GM23338 (cell line): ENCODE measurements around the gene B3GALT5. TPM values are rescaled to one million over a fixed set of nuclear protein-coding genes. Genes with fewer than 3 reads are reported as not detected.

Source experiments
- ATAC-seq: fragments of 200-7000 bp; cut with Tn5 transposase; 3 replicates; pipeline ENCODE4 v1.9.1; 2020
- DNase-seq: peaks from one replicate; pipeline ENCODE4 v3.0.0-alpha.2; 2015; ENCODE audit warnings: low spot score
- H2AFZ ChIP-seq: fragments of 200-600 bp; sonication (generic); 2 replicates; pipeline ENCODE4 v1.8.0; 2016; ENCODE audit warnings: antibody characterized with exemption, mild to moderate bottlenecking, moderate library complexity
- H3F3A ChIP-seq: fragments of 200-600 bp; sonication (generic); replicated peaks from 2 replicates; pipeline ENCODE4 v1.8.0; 2017; ENCODE audit warnings: antibody characterized with exemption, mixed run types, low read depth
- H3K27ac ChIP-seq: fragments of 200-600 bp; sonication (generic); 2 replicates; pipeline ENCODE4 v1.6.1; 2016; ENCODE audit warnings: low read depth
- H3K27me3 ChIP-seq: fragments of 200-600 bp; sonication (generic); 2 replicates; pipeline ENCODE4 v1.8.0; 2016; ENCODE audit warnings: mild to moderate bottlenecking, mixed run types, moderate library complexity; ENCODE audit not compliant: insufficient read depth
- H3K36me3 ChIP-seq: fragments of 200-600 bp; sonication (generic); 2 replicates; pipeline ENCODE4 v1.8.0; 2016; ENCODE audit warnings: mild to moderate bottlenecking; ENCODE audit not compliant: insufficient read depth
- H3K4me1 ChIP-seq: fragments of 200-600 bp; sonication (generic); 2 replicates; pipeline ENCODE4 v1.8.0; 2016; ENCODE audit warnings: mild to moderate bottlenecking, moderate library complexity; ENCODE audit not compliant: insufficient read depth
- H3K4me2 ChIP-seq: fragments of 200-600 bp; sonication (generic); 2 replicates; pipeline ENCODE4 v1.7.1; 2017; ENCODE audit warnings: mixed run types
- H3K4me3 ChIP-seq: fragments of 200-600 bp; sonication (generic); 2 replicates; pipeline ENCODE4 v1.6.1; 2016; ENCODE audit warnings: mixed run types
- H3K79me2 ChIP-seq: fragments of 200-600 bp; sonication (generic); replicated peaks from 2 replicates; pipeline ENCODE4 v1.8.0; 2017; ENCODE audit warnings: mild to moderate bottlenecking; ENCODE audit not compliant: insufficient read depth
- H3K9me2 ChIP-seq: fragments of 200-600 bp; sonication (generic); 2 replicates; pipeline ENCODE4 v1.8.0; 2017; ENCODE audit not compliant: insufficient read depth
- H4K20me1 ChIP-seq: fragments of 200-600 bp; sonication (generic); replicated peaks from 2 replicates; pipeline ENCODE4 v1.8.0; 2017; ENCODE audit warnings: mild to moderate bottlenecking; ENCODE audit not compliant: insufficient read depth
- H3K27ac Mint-ChIP-seq: 2 replicates; pipeline ENCODE4 v1.8.0; 2020; ENCODE audit warnings: inconsistent platforms, mild to moderate bottlenecking, moderate library complexity, mixed read lengths
- H3K27me3 Mint-ChIP-seq: 3 replicates; pipeline ENCODE4 v1.8.0; 2022; ENCODE audit warnings: low read depth, mild to moderate bottlenecking, moderate library complexity, mixed read lengths, inconsistent platforms; ENCODE audit not compliant: insufficient read depth, poor library complexity
- H3K36me3 Mint-ChIP-seq: 3 replicates; pipeline ENCODE4 v1.8.0; 2021; ENCODE audit warnings: low read depth, mild to moderate bottlenecking, inconsistent platforms, moderate library complexity, mixed read lengths
- H3K4me1 Mint-ChIP-seq: 3 replicates; pipeline ENCODE4 v1.8.0; 2020; ENCODE audit warnings: mild to moderate bottlenecking, inconsistent platforms, mixed read lengths
- H3K4me3 Mint-ChIP-seq: 3 replicates; pipeline ENCODE4 v1.8.0; 2021; ENCODE audit warnings: moderate library complexity, mild to moderate bottlenecking, inconsistent platforms, mixed read lengths
- H3K9me3 Mint-ChIP-seq: 3 replicates; pipeline ENCODE4 v1.8.0; 2020; ENCODE audit warnings: moderate library complexity, mild to moderate bottlenecking, inconsistent platforms, mixed read lengths
- CREB1 ChIP-seq: fragments of 250-450 bp; sonication (Bioruptor Pico); IDR thresholded peaks from 2 replicates; pipeline ENCODE4 v1.5.0; 2020; ENCODE audit warnings: low read depth, mild to moderate bottlenecking, moderate library complexity
- EZH2 ChIP-seq: fragments of 200-600 bp; sonication (generic); IDR thresholded peaks from one replicate; pipeline ENCODE4 v1.8.0; 2017; ENCODE audit warnings: antibody characterized with exemption, mild to moderate bottlenecking, low read depth; ENCODE audit not compliant: unreplicated experiment
- EZH2phosphoT487 ChIP-seq: fragments of 200-600 bp; sonication (generic); IDR thresholded peaks from one replicate; pipeline ENCODE4 v1.8.1; 2018; ENCODE audit warnings: antibody characterized with exemption; ENCODE audit not compliant: unreplicated experiment
- JUNB ChIP-seq: IDR thresholded peaks from one replicate; pipeline ENCODE4 v1.6.1; 2016; ENCODE audit warnings: antibody characterized with exemption; ENCODE audit not compliant: unreplicated experiment
- NANOG ChIP-seq: IDR thresholded peaks from 2 replicates; pipeline ENCODE4 v1.6.1; 2016; ENCODE audit warnings: antibody characterized with exemption, borderline replicate concordance
- POLR2AphosphoS5 ChIP-seq: IDR thresholded peaks from 2 replicates; pipeline ENCODE4 v1.6.1; 2016; ENCODE audit warnings: antibody characterized with exemption, low read depth
- STAT1 ChIP-seq: IDR thresholded peaks from one replicate; pipeline ENCODE4 v1.6.1; 2016; ENCODE audit warnings: antibody characterized with exemption; ENCODE audit not compliant: unreplicated experiment
- ZNF114 ChIP-seq: fragments of 250-450 bp; sonication (Bioruptor Pico); IDR thresholded peaks from 2 replicates; pipeline ENCODE4 v1.5.0; 2020; ENCODE audit warnings: mild to moderate bottlenecking, moderate library complexity
- ZNF331 ChIP-seq: fragments of 250-450 bp; sonication (Bioruptor Pico); IDR thresholded peaks from 2 replicates; pipeline ENCODE4 v1.5.0; 2020; ENCODE audit warnings: low read depth, mild to moderate bottlenecking, moderate library complexity
- polyA plus RNA-seq: library from polyadenylated mRNA; unstranded; fragments of >200 nt; fragmentation: Nextera tagmentation; extraction: Ambion mirVana; gene quantifications from 2 replicates; pipeline ENCODE4 v1.2.1, GENCODE V29; 2016
- total RNA-seq: library from RNA; depleted of rRNA; stranded (reverse); fragments of >200 nt; shearing (Covaris generic); gene quantifications from 2 replicates; pipeline ENCODE4 v1.2.3, GENCODE V29; 2014
- TF ChIP-seq, protein P1 (sequence below), 2 experiments: fragments of 200-600 bp in 1 of 2; sonication (generic) in 1 of 2; conservative IDR thresholded peaks; 2 replicates each; pipeline versions ENCODE4 v1.5.1 to v1.6.1; 2016 to 2017; ENCODE audit warnings: antibody characterized with exemption in 2 of 2, low read depth in 2 of 2, mild to moderate bottlenecking in 2 of 2, moderate library complexity in 1 of 2
- TF ChIP-seq, protein P2 (sequence below): IDR thresholded peaks from 2 replicates; pipeline ENCODE4 v1.6.1; 2016; ENCODE audit warnings: antibody characterized with exemption
- TF ChIP-seq, protein P3 (sequence below): fragments of 250-450 bp; sonication (Bioruptor Pico); IDR thresholded peaks from 2 replicates; pipeline ENCODE4 v1.5.0; 2020; ENCODE audit warnings: mild to moderate bottlenecking, moderate library complexity
- TF ChIP-seq, protein P4 (sequence below): IDR thresholded peaks from one replicate; pipeline ENCODE4 v1.6.1; 2018; ENCODE audit warnings: antibody characterized with exemption; ENCODE audit not compliant: unreplicated experiment

Gene B3GALT5
- total and polyA plus RNA-seq, 2 experiments from 2014 or later: 6.2 to 37.5 TPM

DNA sequence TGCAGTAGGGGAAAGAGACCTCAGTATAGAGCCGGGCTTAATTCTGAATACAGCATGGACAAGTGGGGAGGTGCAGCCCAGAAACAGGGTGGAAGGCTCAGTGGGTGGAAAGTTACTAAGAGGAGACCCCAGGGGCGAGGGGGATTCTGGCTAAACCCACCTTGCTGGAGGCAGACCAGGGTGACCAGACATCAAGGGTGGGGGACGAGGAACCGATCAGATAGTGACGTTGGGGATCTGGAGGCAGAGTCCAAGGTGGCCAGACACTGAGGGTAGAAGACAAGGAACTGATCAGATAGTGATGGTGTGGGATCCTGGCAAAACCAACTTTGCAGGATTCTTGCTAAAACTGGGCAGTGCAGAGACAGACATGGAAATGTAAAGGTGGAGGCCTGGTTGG, 36.8 kb downstream of the B3GALT5 start:
- Mint-ChIP-seq H3K4me3 (no peak overlapping the region), H3K36me3 (peaks cover 97% of the 10 kb centered on the region), H3K27ac (peak overlapping the region; percentile 21; the same call in 1 of the 2 replicates), H3K27me3 (peaks cover 6% of the 10 kb centered on the region), H3K4me1 (peaks cover 23% of the 10 kb centered on the region), H3K9me3 (no peaks in the 10 kb centered on the region)
- Histone ChIP-seq H3K27ac (no peak overlapping the region), H3K4me1 (peaks cover 14% of the 10 kb centered on the region), H3K36me3 (peaks cover 26% of the 10 kb centered on the region), H3K79me2 (peaks cover 39% of the 10 kb centered on the region), H3K9me2 (peaks cover 6% of the 10 kb centered on the region; the same call in 1 of the 2 replicates), H3K27me3 (no peaks in the 10 kb centered on the region), H3K4me2 (no peak overlapping the region), H4K20me1 (no peaks in the 10 kb centered on the region), H3F3A (peaks cover 2% of the 10 kb centered on the region; the same call in 1 of the 2 replicates), H2AFZ (no peak overlapping the region), H3K4me3 (no peak overlapping the region)
- ATAC-seq (no peak), DNase-seq (no peak)
- TF ChIP-seq, protein P1, sequence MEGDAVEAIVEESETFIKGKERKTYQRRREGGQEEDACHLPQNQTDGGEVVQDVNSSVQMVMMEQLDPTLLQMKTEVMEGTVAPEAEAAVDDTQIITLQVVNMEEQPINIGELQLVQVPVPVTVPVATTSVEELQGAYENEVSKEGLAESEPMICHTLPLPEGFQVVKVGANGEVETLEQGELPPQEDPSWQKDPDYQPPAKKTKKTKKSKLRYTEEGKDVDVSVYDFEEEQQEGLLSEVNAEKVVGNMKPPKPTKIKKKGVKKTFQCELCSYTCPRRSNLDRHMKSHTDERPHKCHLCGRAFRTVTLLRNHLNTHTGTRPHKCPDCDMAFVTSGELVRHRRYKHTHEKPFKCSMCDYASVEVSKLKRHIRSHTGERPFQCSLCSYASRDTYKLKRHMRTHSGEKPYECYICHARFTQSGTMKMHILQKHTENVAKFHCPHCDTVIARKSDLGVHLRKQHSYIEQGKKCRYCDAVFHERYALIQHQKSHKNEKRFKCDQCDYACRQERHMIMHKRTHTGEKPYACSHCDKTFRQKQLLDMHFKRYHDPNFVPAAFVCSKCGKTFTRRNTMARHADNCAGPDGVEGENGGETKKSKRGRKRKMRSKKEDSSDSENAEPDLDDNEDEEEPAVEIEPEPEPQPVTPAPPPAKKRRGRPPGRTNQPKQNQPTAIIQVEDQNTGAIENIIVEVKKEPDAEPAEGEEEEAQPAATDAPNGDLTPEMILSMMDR (conservative IDR thresholded peaks at IDR 0.05; ENCODE audit: low read depth in 2 of 2): no peak
- TF ChIP-seq STAT1: no peak
- TF ChIP-seq EZH2: no peak
- TF ChIP-seq CREB1 (CRISPR knock-in tag): no peak
- no peak for TF ChIP-seq NANOG
- TF ChIP-seq JUNB: no peak
- no peak for TF ChIP-seq POLR2AphosphoS5
- TF ChIP-seq, protein P2, sequence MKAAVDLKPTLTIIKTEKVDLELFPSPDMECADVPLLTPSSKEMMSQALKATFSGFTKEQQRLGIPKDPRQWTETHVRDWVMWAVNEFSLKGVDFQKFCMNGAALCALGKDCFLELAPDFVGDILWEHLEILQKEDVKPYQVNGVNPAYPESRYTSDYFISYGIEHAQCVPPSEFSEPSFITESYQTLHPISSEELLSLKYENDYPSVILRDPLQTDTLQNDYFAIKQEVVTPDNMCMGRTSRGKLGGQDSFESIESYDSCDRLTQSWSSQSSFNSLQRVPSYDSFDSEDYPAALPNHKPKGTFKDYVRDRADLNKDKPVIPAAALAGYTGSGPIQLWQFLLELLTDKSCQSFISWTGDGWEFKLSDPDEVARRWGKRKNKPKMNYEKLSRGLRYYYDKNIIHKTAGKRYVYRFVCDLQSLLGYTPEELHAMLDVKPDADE: no peak
- no peak for TF ChIP-seq ZNF114
- no peak for TF ChIP-seq EZH2phosphoT487
- TF ChIP-seq, protein P3, sequence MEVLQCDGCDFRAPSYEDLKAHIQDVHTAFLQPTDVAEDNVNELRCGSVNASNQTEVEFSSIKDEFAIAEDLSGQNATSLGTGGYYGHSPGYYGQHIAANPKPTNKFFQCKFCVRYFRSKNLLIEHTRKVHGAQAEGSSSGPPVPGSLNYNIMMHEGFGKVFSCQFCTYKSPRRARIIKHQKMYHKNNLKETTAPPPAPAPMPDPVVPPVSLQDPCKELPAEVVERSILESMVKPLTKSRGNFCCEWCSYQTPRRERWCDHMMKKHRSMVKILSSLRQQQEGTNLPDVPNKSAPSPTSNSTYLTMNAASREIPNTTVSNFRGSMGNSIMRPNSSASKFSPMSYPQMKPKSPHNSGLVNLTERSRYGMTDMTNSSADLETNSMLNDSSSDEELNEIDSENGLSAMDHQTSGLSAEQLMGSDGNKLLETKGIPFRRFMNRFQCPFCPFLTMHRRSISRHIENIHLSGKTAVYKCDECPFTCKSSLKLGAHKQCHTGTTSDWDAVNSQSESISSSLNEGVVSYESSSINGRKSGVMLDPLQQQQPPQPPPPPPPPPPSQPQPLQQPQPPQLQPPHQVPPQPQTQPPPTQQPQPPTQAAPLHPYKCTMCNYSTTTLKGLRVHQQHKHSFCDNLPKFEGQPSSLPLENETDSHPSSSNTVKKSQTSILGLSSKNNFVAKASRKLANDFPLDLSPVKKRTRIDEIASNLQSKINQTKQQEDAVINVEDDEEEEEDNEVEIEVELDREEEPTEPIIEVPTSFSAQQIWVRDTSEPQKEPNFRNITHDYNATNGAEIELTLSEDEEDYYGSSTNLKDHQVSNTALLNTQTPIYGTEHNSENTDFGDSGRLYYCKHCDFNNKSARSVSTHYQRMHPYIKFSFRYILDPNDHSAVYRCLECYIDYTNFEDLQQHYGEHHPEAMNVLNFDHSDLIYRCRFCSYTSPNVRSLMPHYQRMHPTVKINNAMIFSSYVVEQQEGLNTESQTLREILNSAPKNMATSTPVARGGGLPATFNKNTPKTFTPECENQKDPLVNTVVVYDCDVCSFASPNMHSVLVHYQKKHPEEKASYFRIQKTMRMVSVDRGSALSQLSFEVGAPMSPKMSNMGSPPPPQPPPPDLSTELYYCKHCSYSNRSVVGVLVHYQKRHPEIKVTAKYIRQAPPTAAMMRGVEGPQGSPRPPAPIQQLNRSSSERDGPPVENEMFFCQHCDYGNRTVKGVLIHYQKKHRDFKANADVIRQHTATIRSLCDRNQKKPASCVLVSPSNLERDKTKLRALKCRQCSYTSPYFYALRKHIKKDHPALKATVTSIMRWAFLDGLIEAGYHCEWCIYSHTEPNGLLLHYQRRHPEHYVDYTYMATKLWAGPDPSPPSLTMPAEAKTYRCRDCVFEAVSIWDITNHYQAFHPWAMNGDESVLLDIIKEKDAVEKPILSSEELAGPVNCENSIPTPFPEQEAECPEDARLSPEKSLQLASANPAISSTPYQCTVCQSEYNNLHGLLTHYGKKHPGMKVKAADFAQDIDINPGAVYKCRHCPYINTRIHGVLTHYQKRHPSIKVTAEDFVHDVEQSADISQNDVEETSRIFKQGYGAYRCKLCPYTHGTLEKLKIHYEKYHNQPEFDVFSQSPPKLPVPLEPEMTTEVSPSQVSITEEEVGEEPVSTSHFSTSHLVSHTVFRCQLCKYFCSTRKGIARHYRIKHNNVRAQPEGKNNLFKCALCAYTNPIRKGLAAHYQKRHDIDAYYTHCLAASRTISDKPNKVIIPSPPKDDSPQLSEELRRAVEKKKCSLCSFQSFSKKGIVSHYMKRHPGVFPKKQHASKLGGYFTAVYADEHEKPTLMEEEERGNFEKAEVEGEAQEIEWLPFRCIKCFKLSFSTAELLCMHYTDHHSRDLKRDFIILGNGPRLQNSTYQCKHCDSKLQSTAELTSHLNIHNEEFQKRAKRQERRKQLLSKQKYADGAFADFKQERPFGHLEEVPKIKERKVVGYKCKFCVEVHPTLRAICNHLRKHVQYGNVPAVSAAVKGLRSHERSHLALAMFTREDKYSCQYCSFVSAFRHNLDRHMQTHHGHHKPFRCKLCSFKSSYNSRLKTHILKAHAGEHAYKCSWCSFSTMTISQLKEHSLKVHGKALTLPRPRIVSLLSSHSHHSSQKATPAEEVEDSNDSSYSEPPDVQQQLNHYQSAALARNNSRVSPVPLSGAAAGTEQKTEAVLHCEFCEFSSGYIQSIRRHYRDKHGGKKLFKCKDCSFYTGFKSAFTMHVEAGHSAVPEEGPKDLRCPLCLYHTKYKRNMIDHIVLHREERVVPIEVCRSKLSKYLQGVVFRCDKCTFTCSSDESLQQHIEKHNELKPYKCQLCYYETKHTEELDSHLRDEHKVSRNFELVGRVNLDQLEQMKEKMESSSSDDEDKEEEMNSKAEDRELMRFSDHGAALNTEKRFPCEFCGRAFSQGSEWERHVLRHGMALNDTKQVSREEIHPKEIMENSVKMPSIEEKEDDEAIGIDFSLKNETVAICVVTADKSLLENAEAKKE: no peak
- TF ChIP-seq, protein P4, sequence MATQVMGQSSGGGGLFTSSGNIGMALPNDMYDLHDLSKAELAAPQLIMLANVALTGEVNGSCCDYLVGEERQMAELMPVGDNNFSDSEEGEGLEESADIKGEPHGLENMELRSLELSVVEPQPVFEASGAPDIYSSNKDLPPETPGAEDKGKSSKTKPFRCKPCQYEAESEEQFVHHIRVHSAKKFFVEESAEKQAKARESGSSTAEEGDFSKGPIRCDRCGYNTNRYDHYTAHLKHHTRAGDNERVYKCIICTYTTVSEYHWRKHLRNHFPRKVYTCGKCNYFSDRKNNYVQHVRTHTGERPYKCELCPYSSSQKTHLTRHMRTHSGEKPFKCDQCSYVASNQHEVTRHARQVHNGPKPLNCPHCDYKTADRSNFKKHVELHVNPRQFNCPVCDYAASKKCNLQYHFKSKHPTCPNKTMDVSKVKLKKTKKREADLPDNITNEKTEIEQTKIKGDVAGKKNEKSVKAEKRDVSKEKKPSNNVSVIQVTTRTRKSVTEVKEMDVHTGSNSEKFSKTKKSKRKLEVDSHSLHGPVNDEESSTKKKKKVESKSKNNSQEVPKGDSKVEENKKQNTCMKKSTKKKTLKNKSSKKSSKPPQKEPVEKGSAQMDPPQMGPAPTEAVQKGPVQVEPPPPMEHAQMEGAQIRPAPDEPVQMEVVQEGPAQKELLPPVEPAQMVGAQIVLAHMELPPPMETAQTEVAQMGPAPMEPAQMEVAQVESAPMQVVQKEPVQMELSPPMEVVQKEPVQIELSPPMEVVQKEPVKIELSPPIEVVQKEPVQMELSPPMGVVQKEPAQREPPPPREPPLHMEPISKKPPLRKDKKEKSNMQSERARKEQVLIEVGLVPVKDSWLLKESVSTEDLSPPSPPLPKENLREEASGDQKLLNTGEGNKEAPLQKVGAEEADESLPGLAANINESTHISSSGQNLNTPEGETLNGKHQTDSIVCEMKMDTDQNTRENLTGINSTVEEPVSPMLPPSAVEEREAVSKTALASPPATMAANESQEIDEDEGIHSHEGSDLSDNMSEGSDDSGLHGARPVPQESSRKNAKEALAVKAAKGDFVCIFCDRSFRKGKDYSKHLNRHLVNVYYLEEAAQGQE: no peak
- no peak for TF ChIP-seq ZNF331
